Measurements from ENCODE around the gene TBC1D9.

- no peak for TF ChIP-seq CTCF (IDR thresholded peaks at IDR 0.05)
- TF ChIP-seq SIN3A (IDR thresholded peaks at IDR 0.05; ENCODE audit: borderline replicate concordance, insufficient read depth, low read depth, low read length), result no peak
- no peak for TF ChIP-seq TCF7L2 (IDR thresholded peaks at IDR 0.05; ENCODE audit: low read depth, low read length)
These were observed 75.5 kb downstream of the TBC1D9 start for GRCh38 chr4:140680686-140681085.
